OCI-M2 (cell line): ENCODE data around the gene POU5F1.

Experiments used
- DNase-seq: peaks from one replicate; lab custom pipeline; 2025; ENCODE audit not compliant: unreplicated experiment; lab: John Stamatoyannopoulos, UW

The POU5F1 gene

GRCh38 chr6:31144296-31144969 is 26.0 kb downstream of the POU5F1 start:
- no peak for DNase-seq

- DNase-seq: no peak
These were observed 27.3 kb downstream of the POU5F1 start for GRCh38 chr6:31143148-31143547.

GRCh38 chr6:31142361-31142761 is 28.1 kb downstream of the POU5F1 start:
- DNase-seq: no peak

- no peak for DNase-seq
These were observed 29.8 kb downstream of the POU5F1 start for GRCh38 chr6:31140643-31141042.

GRCh38 chr6:31139599-31139998 is 30.9 kb downstream of the POU5F1 start:
- DNase-seq: no peak

- DNase-seq: no peak
These were observed 31.5 kb downstream of the POU5F1 start, which contains the start of gene PSORS1C2 for GRCh38 chr6:31138982-31139381. Gene PSORS1C2, minus strand, starts transcription at chr6:31139066. Its CDS starts 40 bp downstream, at chr6:31139026.

- DNase-seq: no peak
These were observed 34.8 kb downstream of the POU5F1 start for GRCh38 chr6:31135710-31136109.

GRCh38 chr6:31132806-31133205 is 37.7 kb downstream of the POU5F1 start:
- no peak for DNase-seq

GRCh38 chr6:31131595-31131994 is 38.9 kb downstream of the POU5F1 start:
- DNase-seq: no peak

- no peak for DNase-seq
These were observed 39.7 kb downstream of the POU5F1 start for GRCh38 chr6:31130751-31131150.

GRCh38 chr6:31129130-31129529 is 41.4 kb downstream of the POU5F1 start:
- no peak for DNase-seq

- peak; percentile 21 for DNase-seq
These were observed 42.3 kb downstream of the POU5F1 start for GRCh38 chr6:31128093-31128676.

- no peak for DNase-seq
These were observed 43.9 kb downstream of the POU5F1 start for GRCh38 chr6:31126396-31127175.

- DNase-seq: no peak
These were observed 44.7 kb downstream of the POU5F1 start for GRCh38 chr6:31125586-31126363.

GRCh38 chr6:31125162-31125561 is 45.3 kb downstream of the POU5F1 start:
- DNase-seq: no peak

- no peak for DNase-seq
These were observed 47.4 kb downstream of the POU5F1 start for GRCh38 chr6:31122791-31123706.

GRCh38 chr6:31121131-31121790 is 49.2 kb downstream of the POU5F1 start:
- DNase-seq: no peak

- DNase-seq: no peak
These were observed 50.1 kb downstream of the POU5F1 start, which contains the start of gene CDSN for GRCh38 chr6:31120151-31120915. Gene CDSN, minus strand, starts transcription at chr6:31120446. Its CDS starts 27 bp downstream, at chr6:31120419.

GRCh38 chr6:31118178-31118577 is 52.3 kb downstream of the POU5F1 start:
- no peak for DNase-seq
